Measurements from ENCODE around the gene OASL. TPM values are rescaled to one million over a fixed set of nuclear protein-coding genes. Genes with fewer than 3 reads are reported as not detected.

The OASL gene
- polyA plus RNA-seq, 1 of the 3 experiments (the other 2 are of a cell fraction) = 0.41 TPM

DNA sequence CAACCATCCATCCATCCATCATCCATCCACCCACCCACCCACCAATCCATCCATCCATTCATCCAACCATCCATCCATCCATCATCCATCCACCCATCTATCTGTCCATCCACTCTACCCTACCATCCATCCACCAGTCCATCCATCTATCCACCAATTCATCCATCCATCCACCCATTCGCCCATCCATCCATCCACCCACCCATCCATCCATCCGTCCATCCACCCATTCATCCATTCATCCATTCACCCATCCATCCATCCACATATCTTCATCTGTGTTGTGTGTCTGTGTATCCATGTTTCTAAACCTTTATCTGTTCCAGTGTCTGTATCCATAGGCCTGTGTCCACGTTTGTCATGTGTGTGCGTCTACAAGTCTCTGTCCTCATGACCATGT is 50.8 kb downstream of the OASL start:
- no peak overlapping the region for H2AFZ ChIP-seq (ENCODE audit: low read depth)
- H3F3A ChIP-seq (replicated peaks; ENCODE audit: insufficient read depth) = no peaks in the 10 kb centered on the region
- no peaks in the 10 kb centered on the region for H4K20me1 ChIP-seq (ENCODE audit: insufficient read depth)
- TF ChIP-seq, protein P1, sequence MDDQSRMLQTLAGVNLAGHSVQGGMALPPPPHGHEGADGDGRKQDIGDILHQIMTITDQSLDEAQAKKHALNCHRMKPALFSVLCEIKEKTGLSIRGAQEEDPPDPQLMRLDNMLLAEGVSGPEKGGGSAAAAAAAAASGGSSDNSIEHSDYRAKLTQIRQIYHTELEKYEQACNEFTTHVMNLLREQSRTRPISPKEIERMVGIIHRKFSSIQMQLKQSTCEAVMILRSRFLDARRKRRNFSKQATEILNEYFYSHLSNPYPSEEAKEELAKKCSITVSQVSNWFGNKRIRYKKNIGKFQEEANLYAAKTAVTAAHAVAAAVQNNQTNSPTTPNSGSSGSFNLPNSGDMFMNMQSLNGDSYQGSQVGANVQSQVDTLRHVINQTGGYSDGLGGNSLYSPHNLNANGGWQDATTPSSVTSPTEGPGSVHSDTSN (IDR thresholded peaks at IDR 0.05) = no peak
- TF ChIP-seq CHD2 (IDR thresholded peaks at IDR 0.05; ENCODE audit: low read length, partially characterized antibody) (no peak), MXI1 (IDR thresholded peaks at IDR 0.05; ENCODE audit: low read depth, low read length) (no peak), EP300 (IDR thresholded peaks at IDR 0.05; ENCODE audit: borderline replicate concordance in 1 of 2, low read depth in 1 of 2, low read length in 1 of 2) (no peak), YY1 (IDR thresholded peaks at IDR 0.05; ENCODE audit: low read depth) (no peak)
- TF ChIP-seq, protein P2, sequence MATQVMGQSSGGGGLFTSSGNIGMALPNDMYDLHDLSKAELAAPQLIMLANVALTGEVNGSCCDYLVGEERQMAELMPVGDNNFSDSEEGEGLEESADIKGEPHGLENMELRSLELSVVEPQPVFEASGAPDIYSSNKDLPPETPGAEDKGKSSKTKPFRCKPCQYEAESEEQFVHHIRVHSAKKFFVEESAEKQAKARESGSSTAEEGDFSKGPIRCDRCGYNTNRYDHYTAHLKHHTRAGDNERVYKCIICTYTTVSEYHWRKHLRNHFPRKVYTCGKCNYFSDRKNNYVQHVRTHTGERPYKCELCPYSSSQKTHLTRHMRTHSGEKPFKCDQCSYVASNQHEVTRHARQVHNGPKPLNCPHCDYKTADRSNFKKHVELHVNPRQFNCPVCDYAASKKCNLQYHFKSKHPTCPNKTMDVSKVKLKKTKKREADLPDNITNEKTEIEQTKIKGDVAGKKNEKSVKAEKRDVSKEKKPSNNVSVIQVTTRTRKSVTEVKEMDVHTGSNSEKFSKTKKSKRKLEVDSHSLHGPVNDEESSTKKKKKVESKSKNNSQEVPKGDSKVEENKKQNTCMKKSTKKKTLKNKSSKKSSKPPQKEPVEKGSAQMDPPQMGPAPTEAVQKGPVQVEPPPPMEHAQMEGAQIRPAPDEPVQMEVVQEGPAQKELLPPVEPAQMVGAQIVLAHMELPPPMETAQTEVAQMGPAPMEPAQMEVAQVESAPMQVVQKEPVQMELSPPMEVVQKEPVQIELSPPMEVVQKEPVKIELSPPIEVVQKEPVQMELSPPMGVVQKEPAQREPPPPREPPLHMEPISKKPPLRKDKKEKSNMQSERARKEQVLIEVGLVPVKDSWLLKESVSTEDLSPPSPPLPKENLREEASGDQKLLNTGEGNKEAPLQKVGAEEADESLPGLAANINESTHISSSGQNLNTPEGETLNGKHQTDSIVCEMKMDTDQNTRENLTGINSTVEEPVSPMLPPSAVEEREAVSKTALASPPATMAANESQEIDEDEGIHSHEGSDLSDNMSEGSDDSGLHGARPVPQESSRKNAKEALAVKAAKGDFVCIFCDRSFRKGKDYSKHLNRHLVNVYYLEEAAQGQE (IDR thresholded peaks at IDR 0.05; ENCODE audit: low read depth, low read length) = no peak
- no peak for DNase-seq
- no peaks in the 10 kb centered on the region for H3K9me2 ChIP-seq
- H3K27ac ChIP-seq (ENCODE audit: low read depth in 2 of 2, low read length in 1 of 2) = no peak overlapping the region
- CTCF ChIA-PET = no interaction called here
- H3K79me2 ChIP-seq (ENCODE audit: insufficient read depth) = no peaks in the 10 kb centered on the region
- no peak overlapping the region for H3K9ac ChIP-seq
- peaks cover 0 to 5% of the 10 kb centered on the region in 2 experiments; a peak in 1 of 4 replicates for H3K4me1 ChIP-seq (ENCODE audit: control insufficient read depth in 1 of 2, insufficient read depth in 2 of 2, low read depth in 1 of 2, low read length in 1 of 2)
- 60% methylated on average over 4 of the region's 4 CpGs for WGBS (ENCODE audit: low lambda C conversion rate)
- no peak overlapping the region for H3K4me2 ChIP-seq
- H3K4me3 ChIP-seq (ENCODE audit: low read depth in 2 of 2, low read length in 1 of 2) = no peak overlapping the region
- no peaks in the 10 kb centered on the region for H3K36me3 ChIP-seq (replicated peaks in 1 of 2; ENCODE audit: control insufficient read depth in 1 of 2, insufficient read depth in 2 of 2, low read length in 1 of 2)
- POLR2A ChIA-PET = no interaction called here
- no peaks in the 10 kb centered on the region for H3K9me3 ChIP-seq
- H3K27me3 ChIP-seq (ENCODE audit: insufficient read depth) = no peaks in the 10 kb centered on the region; the same call in 1 of the 2 replicates

DNA sequence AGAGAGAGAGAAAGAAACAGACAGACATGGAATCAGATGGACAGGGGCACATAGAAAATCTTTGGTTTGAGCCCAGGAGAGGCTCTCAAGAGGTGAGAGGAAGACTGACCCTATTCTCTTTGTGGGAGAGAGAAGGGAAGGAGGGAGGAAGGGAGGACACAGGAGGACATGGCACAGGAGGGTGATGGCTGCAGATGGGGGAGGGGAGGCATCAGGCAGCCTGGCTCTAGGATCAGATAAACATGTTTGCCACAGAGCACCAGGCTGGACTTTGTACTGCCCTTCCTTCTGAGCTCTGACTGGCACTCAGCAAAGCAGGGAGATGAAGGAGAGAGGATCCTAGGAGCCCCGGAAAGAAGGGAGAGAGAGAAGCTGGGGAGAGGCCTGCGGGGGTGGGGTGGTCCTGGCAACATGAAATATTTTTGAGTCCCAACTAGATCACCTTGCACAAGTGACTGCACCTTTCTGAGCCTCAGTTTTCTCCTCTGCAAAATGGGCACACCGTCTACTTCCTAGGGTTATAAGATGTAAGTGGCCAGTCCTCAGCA is 54.6 kb downstream of the OASL start:
- Histone ChIP-seq H3K9ac (no peak overlapping the region), H3K9me2 (no peaks in the 10 kb centered on the region), H2AFZ (ENCODE audit: low read depth) (no peak overlapping the region), H3K9me3 (no peaks in the 10 kb centered on the region), H3K36me3 (replicated peaks in 1 of 2; ENCODE audit: control insufficient read depth in 1 of 2, insufficient read depth in 2 of 2, low read length in 1 of 2) (no peaks in the 10 kb centered on the region), H3F3A (replicated peaks; ENCODE audit: insufficient read depth) (no peaks in the 10 kb centered on the region), H3K4me3 (ENCODE audit: low read depth in 2 of 2, low read length in 1 of 2) (no peak overlapping the region), H4K20me1 (ENCODE audit: insufficient read depth) (no peaks in the 10 kb centered on the region), H3K79me2 (ENCODE audit: insufficient read depth) (no peaks in the 10 kb centered on the region), H3K4me1 (ENCODE audit: control insufficient read depth in 1 of 2, insufficient read depth in 2 of 2, low read depth in 1 of 2, low read length in 1 of 2) (peaks cover 0 to 5% of the 10 kb centered on the region in 2 experiments; a peak in 1 of 4 replicates), H3K27ac (ENCODE audit: low read depth in 2 of 2, low read length in 1 of 2) (0 out of 4 replicates have a peak overlapping the region, but pooled peaks of 1 of the 2 experiments have one; percentile 8), H3K4me2 (no peak overlapping the region), H3K27me3 (ENCODE audit: insufficient read depth) (no peaks in the 10 kb centered on the region)
- TF ChIP-seq EP300 (IDR thresholded peaks at IDR 0.05; ENCODE audit: borderline replicate concordance in 1 of 2, low read depth in 1 of 2, low read length in 1 of 2) (no peak), POLR2AphosphoS5 (IDR thresholded peaks at IDR 0.05; ENCODE audit: low read depth, low read length) (no peak), EZH2phosphoT487 (IDR thresholded peaks at IDR 0.05; ENCODE audit: borderline replicate concordance, low read depth) (no peak), CHD2 (IDR thresholded peaks at IDR 0.05; ENCODE audit: low read length, partially characterized antibody) (no peak), GATA2 (CRISPR knock-in tag; IDR thresholded peaks at IDR 0.05) (no peak), TAF1 (IDR thresholded peaks at IDR 0.05; ENCODE audit: borderline replicate concordance, low read depth, low read length) (no peak), FOXM1 (IDR thresholded peaks at IDR 0.05; ENCODE audit: low read depth) (no peak), ELF1 (IDR thresholded peaks at IDR 0.05) (no peak), MXI1 (IDR thresholded peaks at IDR 0.05; ENCODE audit: low read depth, low read length) (no peak)
- TF ChIP-seq, protein P2 (IDR thresholded peaks at IDR 0.05; ENCODE audit: low read depth, low read length) = no peak
- TF ChIP-seq, protein P1 (IDR thresholded peaks at IDR 0.05) = no peak
- TF ChIP-seq, protein P3, sequence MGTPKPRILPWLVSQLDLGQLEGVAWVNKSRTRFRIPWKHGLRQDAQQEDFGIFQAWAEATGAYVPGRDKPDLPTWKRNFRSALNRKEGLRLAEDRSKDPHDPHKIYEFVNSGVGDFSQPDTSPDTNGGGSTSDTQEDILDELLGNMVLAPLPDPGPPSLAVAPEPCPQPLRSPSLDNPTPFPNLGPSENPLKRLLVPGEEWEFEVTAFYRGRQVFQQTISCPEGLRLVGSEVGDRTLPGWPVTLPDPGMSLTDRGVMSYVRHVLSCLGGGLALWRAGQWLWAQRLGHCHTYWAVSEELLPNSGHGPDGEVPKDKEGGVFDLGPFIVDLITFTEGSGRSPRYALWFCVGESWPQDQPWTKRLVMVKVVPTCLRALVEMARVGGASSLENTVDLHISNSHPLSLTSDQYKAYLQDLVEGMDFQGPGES (IDR thresholded peaks at IDR 0.05; ENCODE audit: low read depth, low read length) = no peak
- POLR2A ChIA-PET = no interaction called here
- CTCF ChIA-PET = interaction anchor here (0.7 to 3.3 kb wide), 8 partner anchors 9 to 338 kb away, joined by 3 to 17 read pairs (median 3); no protein-coding TSS in a partner anchor
- DNase-seq = peak; percentile 79
- 50% methylated on average over 3 of the region's 3 CpGs for WGBS (ENCODE audit: low lambda C conversion rate)

Data from SK-N-SH (cell line).